Stimulated activated CD8-positive, alpha-beta memory T cell treated with anti-CD3 and anti-CD28 coated beads, Interleukin-15, amount 100 ng/mL, for 48 hours (primary cell): ENCODE results near the gene KCNA10.

Source experiments
- DNase-seq, 2 donors: peaks; one replicate each; pipeline ENCODE4 v3.0.0-alpha.2; 2020; ENCODE audit warnings: low read depth in 2 of 2

Gene KCNA10

GRCh38 chr1:110498270-110498669, 20.7 kb downstream of the KCNA10 start:
- no peak for DNase-seq

DNA sequence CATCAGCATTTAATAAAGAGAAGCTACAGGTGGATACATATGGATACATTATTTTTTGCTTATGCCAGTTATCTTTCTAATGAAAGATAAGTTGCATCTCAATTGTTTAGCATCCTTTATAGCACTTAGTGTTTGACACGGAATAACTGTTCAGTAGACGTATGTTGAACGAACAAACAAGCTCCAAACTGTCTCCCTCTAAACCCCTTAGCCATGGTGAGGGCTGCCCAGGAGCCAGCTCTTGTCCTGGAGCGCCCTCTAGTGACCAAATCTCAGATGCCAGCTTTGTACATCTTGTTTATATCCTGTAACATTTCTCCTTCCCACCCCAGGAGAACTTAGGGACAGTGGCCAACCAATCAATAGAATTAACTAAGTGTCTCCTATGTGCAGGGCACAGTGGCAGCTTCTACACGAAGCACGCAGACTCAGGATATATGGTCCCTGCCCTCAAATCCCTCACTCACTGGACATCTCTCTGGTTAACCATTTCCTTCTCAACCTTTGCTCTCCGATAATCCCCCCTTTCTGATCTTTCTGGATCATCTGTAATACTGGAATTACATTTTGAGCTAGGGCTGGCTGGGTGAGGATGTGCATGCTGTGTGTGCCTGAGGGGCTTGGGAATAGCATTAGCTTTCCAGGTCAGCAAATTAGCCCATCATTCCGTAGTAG, 22.9 kb downstream of the KCNA10 start:
- peak; percentile 52 to 55 for DNase-seq

DNA sequence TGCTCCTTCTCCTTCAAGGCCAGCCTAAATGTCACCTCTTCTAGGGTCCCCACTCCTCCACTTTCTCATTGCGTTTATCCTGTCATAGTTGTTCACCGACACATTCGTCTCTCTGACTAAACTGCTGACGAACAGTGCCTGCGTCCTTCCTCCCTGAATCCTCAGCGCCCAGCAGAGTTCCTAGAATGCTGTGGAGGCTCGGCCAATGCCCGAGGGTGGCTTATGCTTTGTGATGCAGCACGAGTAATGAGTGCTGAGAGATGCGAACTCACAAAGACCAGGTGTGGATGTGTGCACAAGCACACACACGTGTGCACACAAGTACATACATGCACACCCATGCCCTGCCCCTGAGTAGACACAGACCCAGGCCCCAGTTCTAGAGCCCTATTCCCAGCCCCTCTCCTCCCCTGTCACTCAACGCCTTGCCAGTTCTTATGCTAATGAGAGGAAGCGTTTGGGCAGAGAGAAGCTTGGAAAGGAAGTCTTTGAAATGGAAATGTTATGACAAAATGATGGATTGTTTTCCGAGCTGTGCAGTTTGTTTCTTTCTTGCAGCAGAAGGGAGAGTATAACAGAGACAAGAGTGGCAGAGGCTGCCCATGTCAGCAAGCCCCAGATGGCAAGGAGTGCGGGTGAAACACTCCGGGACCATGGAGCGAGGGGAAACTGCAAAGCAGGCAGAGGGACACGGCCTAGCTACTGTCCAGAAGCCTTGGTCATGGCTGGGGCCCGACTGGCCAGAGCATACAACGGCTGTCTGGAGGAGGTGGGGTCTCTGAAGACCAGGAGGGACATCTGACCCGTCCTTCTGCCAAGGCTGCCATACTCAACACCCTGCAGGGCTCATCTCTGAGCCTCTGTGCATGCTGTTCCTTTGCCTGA, 24.2 kb downstream of the KCNA10 start:
- no peak for DNase-seq

DNA sequence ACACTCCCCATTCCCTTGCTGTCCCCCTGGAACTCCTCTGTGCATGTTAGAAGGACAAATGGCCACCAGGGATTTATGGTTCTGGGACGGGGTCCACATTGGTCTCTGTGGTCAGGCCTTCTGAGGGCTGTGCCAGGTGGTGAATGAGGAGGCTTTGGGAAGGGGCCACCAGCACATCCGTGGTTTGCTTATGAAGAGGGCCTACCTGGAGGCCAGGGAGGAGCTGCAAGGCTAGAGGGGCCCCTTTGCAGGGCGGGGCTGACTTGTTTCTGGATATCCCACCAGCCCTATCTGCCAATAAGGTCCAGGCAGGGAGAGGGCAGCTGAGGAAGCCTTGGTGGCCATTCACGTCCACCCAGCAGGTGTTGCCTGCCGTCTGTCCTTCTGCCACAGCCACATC, 24.9 kb downstream of the KCNA10 start:
- DNase-seq = no peak

DNA sequence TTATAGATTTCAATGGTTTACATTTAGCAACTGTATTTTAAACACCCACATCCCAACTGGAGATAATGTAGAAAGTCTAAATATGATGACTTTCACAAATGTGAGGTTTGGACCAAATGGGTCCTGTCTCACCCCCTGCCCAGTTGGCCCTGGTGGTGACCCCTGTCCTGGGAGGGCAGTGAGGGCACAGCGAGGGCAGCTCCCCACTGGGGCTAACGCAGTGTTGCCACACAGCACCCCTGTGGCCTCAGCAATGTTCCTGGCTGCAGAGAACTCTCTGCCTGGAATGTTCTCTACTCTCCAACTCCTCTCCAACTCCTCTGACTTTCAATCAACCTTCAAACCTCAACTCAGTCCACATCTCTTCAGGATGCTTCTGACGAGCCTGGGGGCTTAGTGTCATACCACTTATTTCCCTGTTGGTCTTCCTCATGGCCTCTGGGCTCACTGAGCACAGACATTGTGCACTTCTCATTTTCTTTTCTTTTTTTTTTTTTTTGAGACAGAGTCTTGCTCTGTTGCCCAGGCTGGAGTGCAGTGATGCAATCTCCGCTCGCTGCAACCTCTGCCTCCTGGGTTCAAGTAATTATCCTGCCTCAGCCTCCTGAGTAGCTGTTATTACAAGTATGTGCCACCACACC, 25.8 kb downstream of the KCNA10 start:
- DNase-seq = no peak

DNA sequence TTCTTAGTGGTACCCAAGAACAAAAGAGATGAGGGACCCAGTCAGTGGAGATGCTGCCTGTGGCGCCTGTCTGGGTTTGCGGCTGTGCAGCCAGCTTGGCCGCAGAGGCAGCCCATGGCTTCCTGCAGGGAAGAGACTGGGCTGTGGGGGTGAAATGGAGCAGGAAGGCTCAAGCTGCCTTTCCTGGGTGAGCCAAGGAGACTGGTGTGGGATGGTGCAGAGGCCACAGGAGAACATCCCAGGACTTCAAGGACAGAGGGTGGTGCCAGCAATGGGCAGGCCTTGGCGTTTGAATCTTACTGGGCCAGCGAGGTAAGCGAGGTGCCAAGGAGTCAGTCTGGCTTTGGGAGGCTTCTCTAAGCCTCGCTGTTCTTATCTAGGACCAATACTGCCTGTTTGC, 26.4 kb downstream of the KCNA10 start:
- no peak for DNase-seq

DNA sequence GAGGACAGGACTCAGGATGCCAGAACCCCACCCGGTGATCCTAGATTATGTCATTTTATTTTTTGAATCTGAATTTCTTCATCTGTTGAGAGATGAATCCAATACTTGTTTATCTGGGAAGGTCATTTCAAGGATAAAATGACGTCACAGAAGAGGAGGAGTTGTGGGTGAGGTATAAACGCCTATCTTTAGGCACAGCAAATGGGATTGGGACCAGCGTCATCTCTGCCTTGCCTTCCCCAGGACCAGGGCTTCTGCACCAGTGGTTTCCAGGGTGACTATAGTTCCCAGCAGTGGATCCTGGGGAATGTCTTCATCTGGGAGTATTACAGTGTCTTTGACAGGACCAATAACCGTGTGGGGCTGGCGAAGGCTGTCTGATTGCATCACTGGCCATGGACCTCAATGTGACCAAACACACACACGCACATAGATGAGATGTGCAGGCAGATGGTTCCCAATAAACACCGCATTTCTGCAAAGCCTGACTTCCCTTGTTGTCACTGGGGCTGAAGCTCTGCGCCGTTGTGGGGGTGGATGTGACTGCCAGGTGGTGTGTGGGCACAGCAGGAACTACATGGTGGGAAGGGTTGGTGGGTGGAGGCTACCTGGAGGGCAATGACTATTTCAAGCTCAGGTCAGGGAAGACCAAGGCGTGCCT, 28.1 kb downstream of the KCNA10 start:
- no peak for DNase-seq

DNA sequence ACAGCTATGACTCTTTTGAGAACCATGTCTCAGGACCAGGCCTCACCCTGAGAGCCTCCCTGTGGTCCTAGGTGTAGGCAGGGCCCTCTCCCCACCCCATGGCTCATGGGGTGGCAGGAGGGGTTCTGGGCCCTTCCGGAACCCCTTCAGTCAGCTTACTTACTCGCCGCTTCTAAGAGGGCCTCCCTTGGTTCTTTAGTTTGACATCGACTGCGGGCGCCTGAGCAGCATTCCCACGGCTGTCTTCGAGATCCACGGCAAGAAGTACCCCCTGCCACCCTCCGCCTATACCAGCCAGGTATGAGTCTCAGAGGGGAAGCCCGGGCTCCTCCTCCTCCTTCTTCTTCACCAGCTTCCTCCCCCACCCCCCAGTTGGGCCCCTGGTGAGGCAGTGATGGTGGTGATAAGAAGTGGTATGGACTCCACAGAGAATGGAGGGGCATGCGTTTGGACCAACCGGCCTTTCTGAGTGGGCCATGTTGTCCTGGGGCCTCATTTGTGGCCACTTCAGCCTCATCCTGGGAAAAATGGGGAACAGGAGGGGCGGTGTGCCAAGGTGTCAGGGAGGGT, 28.9 kb downstream of the KCNA10 start:
- DNase-seq = no peak

GRCh38 chr1:110489406-110489805, 29.6 kb downstream of the KCNA10 start:
- no peak for DNase-seq

DNA sequence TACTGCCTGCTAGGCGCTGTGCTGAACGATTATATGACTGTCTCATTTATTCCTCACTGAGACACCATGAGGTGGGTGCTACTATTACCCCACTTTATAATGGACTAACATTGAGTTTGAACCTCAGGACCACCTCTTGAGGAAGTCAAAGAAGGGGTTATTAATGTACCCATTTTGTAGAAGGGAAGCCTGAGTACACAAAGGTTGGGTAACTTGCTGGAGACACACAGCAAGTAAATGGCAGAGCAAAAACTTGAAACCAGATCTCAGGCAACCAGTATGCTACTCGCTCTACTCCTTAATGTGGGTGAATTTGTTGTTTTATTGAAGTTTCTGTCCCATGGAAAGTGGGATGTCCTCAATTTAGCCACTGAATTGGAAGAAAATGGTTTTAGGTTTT, 30.1 kb downstream of the KCNA10 start:
- DNase-seq = no peak

- no peak for DNase-seq
Observed at GRCh38 chr1:110488161-110488560, 30.8 kb downstream of the KCNA10 start.

GRCh38 chr1:110487726-110488125, 31.2 kb downstream of the KCNA10 start:
- DNase-seq = no peak

DNA sequence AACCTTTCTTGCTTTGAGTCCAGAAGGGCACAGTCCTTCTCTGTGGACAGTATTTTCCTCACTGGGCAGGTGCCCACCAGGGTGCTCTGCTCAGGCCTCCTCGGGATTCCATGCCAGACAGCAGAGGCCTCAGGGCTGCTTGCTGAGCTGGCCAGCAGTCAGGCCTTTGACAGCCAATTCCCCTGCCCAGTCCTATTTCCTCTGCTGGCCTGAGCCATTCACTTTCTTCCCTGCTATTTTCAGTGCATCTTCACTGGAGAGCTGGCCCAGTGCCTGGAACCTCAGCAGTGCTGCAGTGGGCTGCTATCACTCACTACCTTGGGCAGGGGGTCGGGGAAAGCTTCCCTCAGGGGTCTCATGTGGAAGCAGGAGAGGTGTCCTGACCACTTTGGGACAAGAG, 33.2 kb downstream of the KCNA10 start:
- no peak for DNase-seq

GRCh38 chr1:110484801-110485200, 34.2 kb downstream of the KCNA10 start:
- DNase-seq = no peak

DNA sequence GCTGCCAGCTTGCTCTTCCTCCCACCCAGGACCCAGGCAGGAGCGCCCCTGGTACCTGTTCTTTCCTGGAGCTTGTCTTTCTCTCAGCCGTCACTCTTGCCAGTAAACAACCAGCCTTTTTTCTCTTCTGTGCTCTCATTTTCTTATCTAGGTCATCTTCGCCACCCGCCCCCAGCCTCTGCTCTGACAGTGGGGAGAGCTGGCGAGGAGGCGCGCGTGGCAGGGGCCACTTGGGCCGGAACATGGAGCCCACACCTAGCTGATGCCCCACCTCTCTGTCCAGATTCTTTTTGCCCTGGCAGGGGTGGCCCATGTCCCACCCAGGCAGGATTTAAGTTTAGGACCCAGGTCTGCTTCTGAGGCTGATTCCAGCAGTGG, 35.7 kb downstream of the KCNA10 start:
- no peak for DNase-seq

DNA sequence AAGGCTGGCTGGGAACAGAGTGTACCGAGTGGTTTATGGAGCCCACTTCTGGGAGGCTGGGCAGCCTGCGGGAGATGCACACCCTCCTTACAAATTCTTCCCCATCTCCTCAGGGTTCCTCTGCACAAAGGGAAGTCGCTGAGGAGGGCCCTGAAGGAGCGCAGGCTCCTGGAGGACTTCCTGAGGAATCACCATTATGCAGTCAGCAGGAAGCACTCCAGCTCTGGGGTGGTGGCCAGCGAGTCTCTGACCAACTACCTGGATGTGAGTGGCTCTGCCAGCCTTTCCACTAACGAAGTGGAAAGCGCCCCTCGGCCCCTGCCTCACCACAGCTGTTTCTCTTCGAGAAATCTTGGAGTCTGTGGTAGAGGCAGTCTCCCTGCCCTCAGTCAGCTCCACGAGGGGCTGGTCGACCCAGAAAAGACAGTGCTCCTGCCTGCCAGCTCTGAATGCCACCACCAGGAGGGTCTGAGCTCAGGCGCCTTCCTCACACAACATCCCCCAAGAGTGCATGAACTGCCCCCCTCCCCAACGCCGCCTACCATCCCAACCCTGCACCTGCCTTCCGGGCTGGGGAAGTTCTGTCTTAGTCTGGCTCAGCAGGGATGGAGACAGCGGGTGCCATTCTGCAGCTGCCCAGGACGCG, 36.2 kb downstream of the KCNA10 start:
- DNase-seq = no peak

GRCh38 chr1:110481968-110482623, 36.9 kb downstream of the KCNA10 start:
- no peak for DNase-seq

- no peak for DNase-seq
Observed at GRCh38 chr1:110480356-110481096, 38.4 kb downstream of the KCNA10 start.

DNA sequence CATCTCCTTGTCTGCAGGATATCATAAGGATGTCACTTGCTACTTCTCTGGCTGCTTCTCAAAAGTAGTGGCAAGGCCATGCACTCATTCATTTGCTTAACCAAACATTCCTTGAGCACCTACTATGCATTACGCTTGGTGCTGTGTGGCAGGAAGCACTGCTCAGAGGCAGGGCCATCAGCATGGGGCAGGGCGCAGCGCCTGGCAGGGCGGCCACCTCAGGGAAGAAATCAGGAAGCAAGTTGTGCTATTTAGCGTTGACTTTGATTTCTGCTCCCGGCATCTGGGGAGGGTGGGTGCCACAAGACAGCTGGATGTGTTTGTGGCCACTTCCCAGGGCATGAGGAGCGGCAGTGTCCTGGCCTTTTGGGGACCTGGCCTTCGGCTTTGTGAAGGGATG, 40.1 kb downstream of the KCNA10 start:
- no peak for DNase-seq

- no peak for DNase-seq
Observed at GRCh38 chr1:110477967-110478640, 40.9 kb downstream of the KCNA10 start.
